Activated T-cell treated with anti-CD3 and anti-CD28 coated beads for 4 hours (primary cell): ENCODE results near the gene MAP4K5.

Source experiments
- DNase-seq: peaks from one replicate; pipeline ENCODE4 v3.0.0-alpha.2; 2020

The MAP4K5 gene

DNA sequence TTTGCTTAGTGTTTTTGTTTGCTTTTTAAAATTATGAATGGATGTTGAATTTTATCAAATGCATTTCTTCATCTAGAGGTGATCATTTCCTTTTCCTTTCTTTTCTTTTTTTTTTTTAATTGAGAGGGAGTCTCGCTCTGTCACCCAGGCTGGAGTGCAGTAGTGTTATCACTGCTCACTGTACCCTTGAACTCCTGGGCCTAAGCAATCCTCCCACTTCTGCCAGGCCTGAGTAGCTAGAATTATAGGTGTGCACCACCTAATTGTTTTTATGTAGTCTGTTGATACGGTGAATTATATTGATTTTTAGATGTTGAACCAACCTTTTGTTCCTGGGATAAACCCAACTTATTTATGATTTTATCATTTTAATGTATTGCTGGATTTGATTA is 134.2 kb downstream of the MAP4K5 start:
- DNase-seq = no peak

GRCh38 chr14:50397390-50398188 is 134.8 kb downstream of the MAP4K5 start:
- DNase-seq = no peak

GRCh38 chr14:50396631-50397389 is 135.6 kb downstream of the MAP4K5 start, which contains the start of gene CDKL1:
TSS of gene CDKL1 (minus strand) at chr14:50396881. CDS start at chr14:50395868, 1,013 bp downstream.
- peak; percentile 42 for DNase-seq

DNA sequence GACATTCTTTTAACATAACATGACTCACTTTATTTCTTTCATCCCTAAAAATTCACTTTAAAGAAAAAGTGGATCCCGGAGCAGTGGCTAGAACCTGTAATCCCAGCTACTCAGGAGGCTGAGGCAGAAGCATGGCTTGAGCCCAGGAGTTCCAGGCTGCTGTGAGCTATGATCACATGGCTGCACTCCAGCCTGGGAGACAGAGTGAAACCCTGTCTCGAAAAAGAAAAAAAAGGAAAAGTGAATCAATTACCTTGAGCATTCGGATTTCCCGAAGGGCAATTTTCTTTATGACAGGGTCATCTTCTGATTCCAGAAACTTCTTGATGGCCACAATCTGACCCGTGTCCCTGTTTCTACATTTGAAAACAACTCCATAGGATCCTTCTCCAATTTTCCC is 136.9 kb downstream of the MAP4K5 start:
- no peak for DNase-seq

DNA sequence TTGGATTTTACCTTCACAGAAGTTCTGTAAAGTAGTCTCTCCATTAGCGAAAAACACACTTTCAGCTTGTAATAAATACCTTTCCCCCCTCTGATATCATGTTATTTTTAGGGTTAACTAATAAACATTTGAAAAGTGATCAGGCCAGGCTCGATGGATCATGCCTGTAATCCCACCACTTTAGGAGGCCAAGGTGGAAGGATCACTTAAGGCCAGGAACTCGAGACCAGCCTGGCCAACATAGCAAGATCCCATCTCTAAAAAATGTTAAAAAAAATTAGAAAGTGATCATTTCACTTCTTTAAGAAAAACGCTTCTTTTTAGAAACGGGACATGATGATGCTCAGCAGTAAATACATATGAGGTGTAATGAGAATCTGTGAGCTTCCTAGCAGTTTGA is 137.7 kb downstream of the MAP4K5 start:
- DNase-seq = no peak

- DNase-seq = no peak
These were observed 142.5 kb downstream of the MAP4K5 start for GRCh38 chr14:50389668-50390441.

DNA sequence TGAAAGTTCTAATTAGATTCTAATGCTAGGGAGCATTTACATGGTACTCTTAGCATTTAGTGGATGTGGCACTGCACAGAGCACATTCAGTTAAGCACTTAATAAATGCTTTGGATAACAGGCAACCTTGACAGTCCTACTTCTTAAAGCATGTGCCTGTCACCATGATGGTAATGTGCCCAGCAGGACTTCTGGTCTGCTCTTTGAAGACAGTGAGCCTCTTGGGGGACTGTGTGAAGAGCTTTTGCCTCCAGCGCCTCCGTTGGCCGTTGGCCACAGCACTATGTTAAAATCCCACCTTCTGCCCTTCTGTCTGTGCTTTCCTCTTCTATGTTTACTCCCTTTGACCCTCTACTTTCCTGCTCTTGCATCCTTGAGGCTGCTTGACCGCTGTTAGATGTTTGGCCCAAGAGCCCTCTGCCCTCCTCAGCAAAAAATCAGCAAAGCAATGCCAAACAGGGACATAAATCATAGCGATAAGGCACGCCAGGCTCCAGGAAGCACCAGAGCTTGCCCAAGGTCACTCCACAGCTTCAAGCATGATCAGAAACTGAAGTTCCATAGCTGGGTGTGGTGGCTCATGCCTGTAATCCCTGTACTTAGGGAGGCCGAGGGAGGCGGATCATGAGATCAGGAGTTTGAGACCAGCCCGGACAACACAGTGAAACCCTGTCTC is 144.0 kb downstream of the MAP4K5 start:
- no peak for DNase-seq

DNA sequence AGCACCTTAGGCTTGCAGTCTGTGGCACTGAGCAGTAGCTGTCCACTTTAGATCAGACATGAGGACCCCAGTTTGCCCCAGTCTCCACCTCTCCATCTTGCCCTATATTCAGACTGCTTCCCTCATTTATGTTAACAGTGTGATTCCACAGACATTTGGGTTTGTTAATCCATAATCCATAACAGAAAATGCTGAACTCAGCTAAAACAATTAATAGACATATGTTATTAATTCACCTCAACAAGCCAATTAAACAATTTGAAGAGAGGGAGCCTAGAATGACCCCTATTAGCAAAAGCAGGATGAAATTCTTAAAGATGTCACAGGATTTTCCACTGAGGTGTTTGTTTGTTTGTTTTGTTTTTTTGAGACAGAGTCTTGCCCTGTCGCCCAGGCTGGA is 144.8 kb downstream of the MAP4K5 start:
- DNase-seq = no peak

GRCh38 chr14:50383618-50384225 is 148.6 kb downstream of the MAP4K5 start:
- DNase-seq = no peak

GRCh38 chr14:50381823-50382287 is 150.5 kb downstream of the MAP4K5 start:
- DNase-seq = no peak

DNA sequence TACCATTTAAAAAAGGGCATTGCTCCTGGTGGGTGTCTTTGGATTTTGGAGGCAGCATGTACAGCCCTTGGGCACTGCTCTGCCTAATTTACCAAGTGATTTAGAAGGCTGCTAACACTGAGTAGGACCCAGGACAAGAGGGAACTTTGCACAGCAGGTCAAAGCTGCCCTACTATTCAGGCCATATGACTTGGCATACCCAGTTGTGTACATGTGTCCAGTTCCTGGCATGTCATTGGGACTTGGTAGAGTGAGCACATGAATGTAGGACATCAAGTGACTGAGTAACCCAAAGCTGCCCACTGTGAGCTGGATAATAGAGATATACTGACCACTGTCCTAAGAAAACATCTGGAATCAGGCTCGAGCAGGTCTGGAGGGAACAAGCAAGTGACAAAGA is 151.4 kb downstream of the MAP4K5 start:
- DNase-seq = no peak

DNA sequence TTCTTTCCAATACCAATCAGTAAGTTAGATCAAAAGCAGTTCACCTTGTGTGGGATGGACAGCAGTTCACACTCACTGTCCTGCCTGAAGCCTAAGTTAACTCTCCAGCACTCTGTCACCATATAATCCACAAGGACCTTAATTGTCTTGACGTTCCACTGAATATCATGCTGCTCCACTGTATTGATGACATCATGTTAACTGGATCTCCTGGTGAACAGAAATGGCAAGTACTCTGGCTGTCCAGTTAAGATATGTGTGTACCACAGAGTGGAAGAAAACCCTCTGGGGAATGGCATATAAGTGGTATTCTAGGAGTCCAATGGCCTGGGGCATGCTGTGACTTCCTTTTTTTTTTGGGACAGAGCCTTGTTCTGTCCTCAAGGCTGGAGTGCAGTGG is 151.9 kb downstream of the MAP4K5 start:
- no peak for DNase-seq

GRCh38 chr14:50379563-50379962 is 152.8 kb downstream of the MAP4K5 start:
- DNase-seq = no peak

DNA sequence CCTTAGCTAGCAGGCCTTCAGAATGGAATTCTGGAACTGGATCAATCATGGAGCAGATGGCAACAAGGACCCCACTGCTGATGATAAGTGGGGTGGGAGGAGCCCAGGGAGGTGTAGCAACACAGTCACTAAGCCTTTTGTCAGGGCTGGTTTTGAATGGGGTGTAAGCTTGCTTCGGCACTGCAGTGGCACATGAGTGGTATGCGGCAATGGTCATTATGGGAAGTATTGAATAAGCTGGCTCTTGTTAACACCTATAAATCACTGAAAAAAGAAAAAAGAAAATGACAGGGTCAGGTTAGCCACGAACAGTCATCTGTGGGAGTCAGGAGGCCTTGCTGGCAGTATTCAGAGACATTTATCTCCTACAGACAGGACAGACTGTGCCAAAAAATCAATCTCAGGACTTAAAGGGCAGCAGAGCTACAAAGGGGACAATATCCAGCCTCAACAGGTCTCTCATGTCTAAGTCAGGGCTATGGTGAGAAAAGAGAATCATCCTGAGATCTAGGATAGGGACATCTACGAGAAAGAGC is 154.8 kb downstream of the MAP4K5 start:
- DNase-seq = no peak

DNA sequence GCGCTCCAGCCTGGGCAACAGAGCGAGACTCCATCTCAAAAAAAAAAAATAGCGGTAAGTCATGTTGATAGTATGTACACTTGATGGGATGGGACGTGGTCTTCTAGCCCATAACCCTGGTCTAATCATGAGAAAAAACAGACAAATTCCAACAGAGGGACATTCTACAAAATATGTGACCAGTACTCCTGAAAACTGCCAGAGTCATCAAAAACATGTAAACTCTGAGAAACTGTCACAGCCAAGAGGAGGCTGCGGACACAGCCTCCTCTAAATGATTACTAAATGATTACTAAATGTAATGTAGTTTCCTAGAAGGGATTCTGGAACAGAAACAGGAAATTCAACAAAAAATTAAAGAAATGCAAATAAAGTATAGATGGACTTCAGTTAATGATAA is 156.6 kb downstream of the MAP4K5 start:
- DNase-seq = no peak

GRCh38 chr14:50373959-50374358 is 158.4 kb downstream of the MAP4K5 start:
- DNase-seq = no peak

GRCh38 chr14:50371546-50371945 is 160.8 kb downstream of the MAP4K5 start:
- DNase-seq = no peak
